ENCODE measurements around the gene MADCAM1.

Gene MADCAM1

GRCh38 chr19:532561-533363 lies 36.5 kb downstream of the MADCAM1 start:
- peaks cover 12 to 14% of the 10 kb centered on the region in 2 donors for H3K4me1 ChIP-seq (ENCODE audit: control insufficient read depth in 1 of 2, insufficient read depth in 2 of 2, low read length in 2 of 2)
- H3K4me3 ChIP-seq (ENCODE audit: low read depth in 1 of 2, low read length in 2 of 2) = peak overlapping the region; percentile 75 to 89
- H3K27me3 ChIP-seq (ENCODE audit: control insufficient read depth in 1 of 2, insufficient read depth in 2 of 2, low read length in 2 of 2) = peaks cover 0 to 2% of the 10 kb centered on the region in 2 donors
- H3K9me3 ChIP-seq (ENCODE audit: control insufficient read depth in 1 of 2, low read length in 2 of 2) = no peaks in the 10 kb centered on the region
- peaks cover 0 to 15% of the 10 kb centered on the region in 2 donors for H3K36me3 ChIP-seq (ENCODE audit: control insufficient read depth in 1 of 2, insufficient read depth in 2 of 2, low read length in 2 of 2)
- peak overlapping the region; percentile 79 to 82 for H3K9ac ChIP-seq (ENCODE audit: low read depth in 1 of 2, low read length in 2 of 2)
- H3K27ac ChIP-seq (ENCODE audit: low read depth, low read length) = peak overlapping the region; percentile 62

GRCh38 chr19:533364-534058 lies 37.2 kb downstream of the MADCAM1 start:
- no peaks in the 10 kb centered on the region for H3K27me3 ChIP-seq (ENCODE audit: control insufficient read depth in 1 of 2, insufficient read depth in 2 of 2, low read length in 2 of 2)
- peak overlapping the region; percentile 75 to 89 for H3K4me3 ChIP-seq (ENCODE audit: low read depth in 1 of 2, low read length in 2 of 2)
- H3K27ac ChIP-seq (ENCODE audit: low read depth, low read length) = peak overlapping the region; percentile 62
- no peaks in the 10 kb centered on the region for H3K9me3 ChIP-seq (ENCODE audit: control insufficient read depth in 1 of 2, low read length in 2 of 2)
- H3K36me3 ChIP-seq (ENCODE audit: control insufficient read depth in 1 of 2, insufficient read depth in 2 of 2, low read length in 2 of 2) = peaks cover 0 to 22% of the 10 kb centered on the region in 2 donors
- peak overlapping the region; percentile 79 to 82 for H3K9ac ChIP-seq (ENCODE audit: low read depth in 1 of 2, low read length in 2 of 2)
- peaks cover 12 to 14% of the 10 kb centered on the region in 2 donors for H3K4me1 ChIP-seq (ENCODE audit: control insufficient read depth in 1 of 2, insufficient read depth in 2 of 2, low read length in 2 of 2)

- Histone ChIP-seq H3K4me3 (ENCODE audit: low read depth in 1 of 2, low read length in 2 of 2) (peak overlapping the region in 1 of 2 donors; percentile 75), H3K27me3 (ENCODE audit: control insufficient read depth in 1 of 2, insufficient read depth in 2 of 2, low read length in 2 of 2) (no peaks in the 10 kb centered on the region), H3K9me3 (ENCODE audit: control insufficient read depth in 1 of 2, low read length in 2 of 2) (no peaks in the 10 kb centered on the region), H3K4me1 (ENCODE audit: control insufficient read depth in 1 of 2, insufficient read depth in 2 of 2, low read length in 2 of 2) (peaks cover 12 to 14% of the 10 kb centered on the region in 2 donors), H3K9ac (ENCODE audit: low read depth in 1 of 2, low read length in 2 of 2) (peak overlapping the region in 1 of 2 donors; percentile 82), H3K36me3 (ENCODE audit: control insufficient read depth in 1 of 2, insufficient read depth in 2 of 2, low read length in 2 of 2) (peaks cover 0 to 28% of the 10 kb centered on the region in 2 donors), H3K27ac (ENCODE audit: low read depth, low read length) (no peak overlapping the region)
Measured at GRCh38 chr19:534088-534487, 37.8 kb downstream of the MADCAM1 start.

GRCh38 chr19:535017-535835 lies 38.9 kb downstream of the MADCAM1 start:
- Histone ChIP-seq H3K4me3 (ENCODE audit: low read depth in 1 of 2, low read length in 2 of 2) (no peak overlapping the region), H3K9ac (ENCODE audit: low read depth in 1 of 2, low read length in 2 of 2) (no peak overlapping the region), H3K27me3 (ENCODE audit: control insufficient read depth in 1 of 2, insufficient read depth in 2 of 2, low read length in 2 of 2) (no peaks in the 10 kb centered on the region), H3K36me3 (ENCODE audit: control insufficient read depth in 1 of 2, insufficient read depth in 2 of 2, low read length in 2 of 2) (peaks cover 0 to 33% of the 10 kb centered on the region in 2 donors), H3K9me3 (ENCODE audit: control insufficient read depth in 1 of 2, low read length in 2 of 2) (no peaks in the 10 kb centered on the region), H3K4me1 (ENCODE audit: control insufficient read depth in 1 of 2, insufficient read depth in 2 of 2, low read length in 2 of 2) (peaks cover 12 to 14% of the 10 kb centered on the region in 2 donors), H3K27ac (ENCODE audit: low read depth, low read length) (no peak overlapping the region)

GRCh38 chr19:536031-536880 lies 40.0 kb downstream of the MADCAM1 start:
- Histone ChIP-seq H3K27ac (ENCODE audit: low read depth, low read length) (no peak overlapping the region), H3K36me3 (ENCODE audit: control insufficient read depth in 1 of 2, insufficient read depth in 2 of 2, low read length in 2 of 2) (peaks cover 4 to 37% of the 10 kb centered on the region in 2 donors), H3K9me3 (ENCODE audit: control insufficient read depth in 1 of 2, low read length in 2 of 2) (no peaks in the 10 kb centered on the region)

GRCh38 chr19:536881-537404 lies 40.7 kb downstream of the MADCAM1 start:
- Histone ChIP-seq H3K36me3 (ENCODE audit: control insufficient read depth in 1 of 2, insufficient read depth in 2 of 2, low read length in 2 of 2) (peaks cover 10 to 44% of the 10 kb centered on the region in 2 donors), H3K4me3 (ENCODE audit: low read depth in 1 of 2, low read length in 2 of 2) (no peak overlapping the region), H3K9ac (ENCODE audit: low read depth in 1 of 2, low read length in 2 of 2) (no peak overlapping the region), H3K27me3 (ENCODE audit: control insufficient read depth in 1 of 2, insufficient read depth in 2 of 2, low read length in 2 of 2) (no peaks in the 10 kb centered on the region), H3K9me3 (ENCODE audit: control insufficient read depth in 1 of 2, low read length in 2 of 2) (no peaks in the 10 kb centered on the region), H3K4me1 (ENCODE audit: control insufficient read depth in 1 of 2, insufficient read depth in 2 of 2, low read length in 2 of 2) (peaks cover 12 to 14% of the 10 kb centered on the region in 2 donors), H3K27ac (ENCODE audit: low read depth, low read length) (no peak overlapping the region)

More at GRCh38 chr19:536031-536880, 40.0 kb downstream of the MADCAM1 start:
- Histone ChIP-seq H3K4me3 (ENCODE audit: low read depth in 1 of 2, low read length in 2 of 2) (no peak overlapping the region), H3K4me1 (ENCODE audit: control insufficient read depth in 1 of 2, insufficient read depth in 2 of 2, low read length in 2 of 2) (peaks cover 12 to 14% of the 10 kb centered on the region in 2 donors), H3K27me3 (ENCODE audit: control insufficient read depth in 1 of 2, insufficient read depth in 2 of 2, low read length in 2 of 2) (no peaks in the 10 kb centered on the region), H3K9ac (ENCODE audit: low read depth in 1 of 2, low read length in 2 of 2) (no peak overlapping the region)

- H3K27ac ChIP-seq (ENCODE audit: low read depth, low read length) = no peak overlapping the region
- H3K4me1 ChIP-seq (ENCODE audit: control insufficient read depth in 1 of 2, insufficient read depth in 2 of 2, low read length in 2 of 2) = peaks cover under 1 to 2% of the 10 kb centered on the region in 2 donors
- peaks cover 10 to 51% of the 10 kb centered on the region in 2 donors for H3K36me3 ChIP-seq (ENCODE audit: control insufficient read depth in 1 of 2, insufficient read depth in 2 of 2, low read length in 2 of 2)
Measured at GRCh38 chr19:538641-539428, 42.5 kb downstream of the MADCAM1 start.

GRCh38 chr19:539429-540030 lies 43.2 kb downstream of the MADCAM1 start:
- Histone ChIP-seq H3K4me3 (ENCODE audit: low read depth in 1 of 2, low read length in 2 of 2) (no peak overlapping the region), H3K4me1 (ENCODE audit: control insufficient read depth in 1 of 2, insufficient read depth in 2 of 2, low read length in 2 of 2) (no peaks in the 10 kb centered on the region), H3K9ac (ENCODE audit: low read depth in 1 of 2, low read length in 2 of 2) (no peak overlapping the region), H3K36me3 (ENCODE audit: control insufficient read depth in 1 of 2, insufficient read depth in 2 of 2, low read length in 2 of 2) (peaks cover 10 to 51% of the 10 kb centered on the region in 2 donors), H3K9me3 (ENCODE audit: control insufficient read depth in 1 of 2, low read length in 2 of 2) (no peaks in the 10 kb centered on the region), H3K27ac (ENCODE audit: low read depth, low read length) (no peak overlapping the region), H3K27me3 (ENCODE audit: control insufficient read depth in 1 of 2, insufficient read depth in 2 of 2, low read length in 2 of 2) (no peaks in the 10 kb centered on the region)

More at GRCh38 chr19:538641-539428, 42.5 kb downstream of the MADCAM1 start:
- H3K9ac ChIP-seq (ENCODE audit: low read depth in 1 of 2, low read length in 2 of 2) = no peak overlapping the region
- no peak overlapping the region for H3K4me3 ChIP-seq (ENCODE audit: low read depth in 1 of 2, low read length in 2 of 2)
- H3K9me3 ChIP-seq (ENCODE audit: control insufficient read depth in 1 of 2, low read length in 2 of 2) = no peaks in the 10 kb centered on the region
- H3K27me3 ChIP-seq (ENCODE audit: control insufficient read depth in 1 of 2, insufficient read depth in 2 of 2, low read length in 2 of 2) = no peaks in the 10 kb centered on the region

Measured in duodenal mucosa (tissue), 2 donors.